Right lobe of liver (tissue), 6 donors: Measurements from ENCODE around the gene TDRD12. TPM values are rescaled to one million over a fixed set of nuclear protein-coding genes. Genes with fewer than 3 reads are reported as not detected.
"Not testable (repeated sequence)": the region's sequence is repeated elsewhere in the genome, so short reads cannot be mapped to it uniquely, and the experiment has no call there.

Source experiments
- ATAC-seq, 4 donors: fragments of 200-7000 bp; cut with Tn5 transposase; one replicate each; pipeline ENCODE4 v1.9.1; 2020; ENCODE audit warnings: mild to moderate bottlenecking in 4 of 4, moderate library complexity in 4 of 4
- DNase-seq, 3 donors: peaks; one replicate each; pipeline ENCODE4 v3.0.0-alpha.2; 2020
- H3K27ac ChIP-seq, 3 donors: fragments of 200-600 bp; one replicate each; pipeline ENCODE4 v1.8.0; 2022
- H3K27me3 ChIP-seq, 2 donors: fragments of 200-600 bp; one replicate each; pipeline ENCODE4 v1.8.0; 2022
- H3K36me3 ChIP-seq, 4 donors: fragments of 200-600 bp; sonication (generic) in 1 of 4; one replicate each; pipeline versions ENCODE4 v1.5.1 to v1.8.0; 2017 to 2022; ENCODE audit warnings: control low read depth in 1 of 4
- H3K4me1 ChIP-seq, 4 donors: fragments of 200-600 bp; sonication (generic) in 1 of 4; one replicate each; pipeline versions ENCODE4 v1.5.1 to v1.8.0; 2017 to 2022; ENCODE audit warnings: control low read depth in 1 of 4
- H3K4me3 ChIP-seq, 3 donors: fragments of 200-600 bp; one replicate each; pipeline ENCODE4 v1.8.0; 2022
- H3K9me3 ChIP-seq, 4 donors: fragments of 200-600 bp; sonication (generic) in 1 of 4; one replicate each; pipeline versions ENCODE4 v1.5.1 to v1.8.0; 2017 to 2022; ENCODE audit warnings: control low read depth in 1 of 4
- POLR2A ChIP-seq: fragments of 450-650 bp; IDR thresholded peaks from one replicate; pipeline ENCODE4 v1.6.1; 2017; ENCODE audit warnings: antibody characterized with exemption, mild to moderate bottlenecking
- whole genome bisulfite sequencing: methylation state at CpG from one replicate; pipeline ENCODE4 v1.1.6; 2018; ENCODE audit warnings: low coverage, low lambda C conversion rate; ENCODE audit not compliant: insufficient coverage; ENCODE audit errors: missing lambda C conversion rate; 5-methylcytosine and 5-hydroxymethylcytosine counted together
- intact Hi-C, 2 donors: fragments of 100-400 bp; cut with DNase I; formaldehyde crosslinking; loops; one replicate each; pipeline versions ENCODE4 v1.11.2 to v1.14.1; 2022
- total RNA-seq, 6 experiments: library from RNA; depleted of rRNA in 2 of 6; stranded (reverse); fragments of >200 nt in 2 of 6; fragmentation: NEBNext Ultra II Directional in 3 of 6; extraction: Animal tissue kit (Norgen Biotek cat#: 25700) in 3 of 6; gene quantifications; one replicate each; pipeline versions ENCODE4 v1.1.0 to v1.2.4, GENCODE V29; 2016 to 2023
- TF ChIP-seq, protein P1 (sequence below), 4 donors: fragments of 200-600 bp in 3 of 4; fragments of 450-650 bp in 1 of 4; IDR thresholded peaks; one replicate each; pipeline versions ENCODE4 v1.5.1 to v1.8.0; 2016 to 2022; ENCODE audit warnings: antibody characterized with exemption in 4 of 4, mild to moderate bottlenecking in 2 of 4
- donor health status: DM: no; HTN: yes; CAD: no.
- donor health status: DM: no; HTN: no; CAD: no.
- donor health status: DM: no; HTN: no; CAD: no.
- donor health status: DM: no; HTN: yes; CAD: no.
- donor health status: DM: no; HTN: yes; CAD: no.

The TDRD12 gene
- total RNA-seq, 6 experiments from 2014 or later, result 0.17 TPM; not detected in 5

DNA sequence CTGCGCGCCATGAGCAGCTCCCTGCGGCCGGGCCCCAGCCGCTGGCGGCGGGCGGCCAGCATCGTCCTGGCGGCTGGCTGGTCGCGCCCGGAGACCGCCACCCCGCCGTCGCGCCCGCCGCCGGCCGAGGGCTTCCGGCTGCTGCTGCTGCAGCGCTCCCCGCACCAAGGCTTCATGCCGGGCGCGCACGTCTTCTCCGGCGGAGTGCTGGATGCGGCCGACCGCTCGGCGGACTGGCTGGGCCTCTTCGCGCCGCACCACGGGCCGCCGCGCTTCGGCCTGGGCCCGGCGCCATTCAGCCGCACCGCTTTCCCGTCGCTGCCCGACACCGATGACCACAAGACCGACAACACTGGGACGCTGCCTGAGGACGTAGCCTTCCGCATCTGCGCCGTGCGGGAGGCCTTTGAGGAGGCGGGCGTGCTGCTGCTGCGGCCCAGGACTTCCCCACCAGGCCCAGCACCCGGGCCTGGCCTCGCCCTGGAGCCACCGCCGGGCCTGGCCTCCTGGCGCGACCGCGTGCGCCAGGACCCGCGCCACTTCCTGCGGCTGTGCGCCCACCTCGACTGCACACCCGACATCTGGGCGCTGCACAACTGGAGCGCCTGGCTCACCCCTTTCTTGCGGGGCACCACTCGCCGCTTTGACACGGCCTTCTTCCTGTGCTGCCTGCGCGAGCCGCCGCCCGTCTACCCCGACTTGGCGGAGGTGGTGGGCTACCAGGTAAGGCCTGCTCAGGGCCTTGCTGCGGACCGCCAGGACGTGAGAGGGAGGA is 27.4 kb upstream of the TDRD12 start:
- H3K4me3 ChIP-seq, result peak overlapping the region; percentile 67 to 70 (median 68)
- H3K27ac ChIP-seq, result peak overlapping the region; percentile 65 to 80 (median 67)
- H3K27me3 ChIP-seq, result no peaks in the 10 kb centered on the region
- peaks cover 0 to 54% (median 17%) of the 10 kb centered on the region in 4 donors for H3K4me1 ChIP-seq
- TF ChIP-seq, protein P1, sequence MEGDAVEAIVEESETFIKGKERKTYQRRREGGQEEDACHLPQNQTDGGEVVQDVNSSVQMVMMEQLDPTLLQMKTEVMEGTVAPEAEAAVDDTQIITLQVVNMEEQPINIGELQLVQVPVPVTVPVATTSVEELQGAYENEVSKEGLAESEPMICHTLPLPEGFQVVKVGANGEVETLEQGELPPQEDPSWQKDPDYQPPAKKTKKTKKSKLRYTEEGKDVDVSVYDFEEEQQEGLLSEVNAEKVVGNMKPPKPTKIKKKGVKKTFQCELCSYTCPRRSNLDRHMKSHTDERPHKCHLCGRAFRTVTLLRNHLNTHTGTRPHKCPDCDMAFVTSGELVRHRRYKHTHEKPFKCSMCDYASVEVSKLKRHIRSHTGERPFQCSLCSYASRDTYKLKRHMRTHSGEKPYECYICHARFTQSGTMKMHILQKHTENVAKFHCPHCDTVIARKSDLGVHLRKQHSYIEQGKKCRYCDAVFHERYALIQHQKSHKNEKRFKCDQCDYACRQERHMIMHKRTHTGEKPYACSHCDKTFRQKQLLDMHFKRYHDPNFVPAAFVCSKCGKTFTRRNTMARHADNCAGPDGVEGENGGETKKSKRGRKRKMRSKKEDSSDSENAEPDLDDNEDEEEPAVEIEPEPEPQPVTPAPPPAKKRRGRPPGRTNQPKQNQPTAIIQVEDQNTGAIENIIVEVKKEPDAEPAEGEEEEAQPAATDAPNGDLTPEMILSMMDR (IDR thresholded peaks at IDR 0.05), result no peak
- peak; percentile 31 for TF ChIP-seq POLR2A
- no peaks in the 10 kb centered on the region for H3K36me3 ChIP-seq
- WGBS, result 5% methylated on average over 29 of the region's 93 CpGs
- intact Hi-C loops, result no loop called here
- no peaks in the 10 kb centered on the region for H3K9me3 ChIP-seq
- DNase-seq, result peak; percentile 63 to 74 (median 72)
- peak; percentile 57 to 71 (median 67) for ATAC-seq

DNA sequence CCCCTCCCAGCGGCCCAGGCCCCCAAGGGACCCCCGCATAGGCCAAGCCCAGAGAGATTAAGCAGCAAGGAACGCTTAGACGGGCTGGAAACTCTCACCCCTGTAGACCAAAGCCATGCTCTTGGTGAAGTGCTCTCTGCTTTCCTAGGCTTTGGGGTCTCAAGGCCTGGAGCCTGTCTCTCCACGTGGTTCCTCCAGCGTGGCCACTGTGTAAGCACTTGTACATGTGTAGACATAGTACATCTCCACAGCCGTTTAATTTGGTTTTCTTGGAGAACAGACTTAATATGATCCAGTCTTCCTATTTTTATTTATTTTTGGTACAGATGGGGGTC is 26.9 kb upstream of the TDRD12 start:
- Histone ChIP-seq H3K27me3 (no peaks in the 10 kb centered on the region), H3K27ac (peak overlapping the region in 2 of 3 donors; percentile 65 to 80), H3K36me3 (no peaks in the 10 kb centered on the region), H3K9me3 (no peaks in the 10 kb centered on the region), H3K4me1 (peaks cover 0 to 58% (median 19%) of the 10 kb centered on the region in 4 donors), H3K4me3 (peak overlapping the region; percentile 67 to 70 (median 68))
- ATAC-seq, result no peak
- TF ChIP-seq POLR2A, result no peak
- TF ChIP-seq, protein P1 (IDR thresholded peaks at IDR 0.05), result no peak
- DNase-seq, result no peak
- intact Hi-C loops, result no loop called here
- no CpG with 5 or more reads among the region's 7 CpGs for WGBS

DNA sequence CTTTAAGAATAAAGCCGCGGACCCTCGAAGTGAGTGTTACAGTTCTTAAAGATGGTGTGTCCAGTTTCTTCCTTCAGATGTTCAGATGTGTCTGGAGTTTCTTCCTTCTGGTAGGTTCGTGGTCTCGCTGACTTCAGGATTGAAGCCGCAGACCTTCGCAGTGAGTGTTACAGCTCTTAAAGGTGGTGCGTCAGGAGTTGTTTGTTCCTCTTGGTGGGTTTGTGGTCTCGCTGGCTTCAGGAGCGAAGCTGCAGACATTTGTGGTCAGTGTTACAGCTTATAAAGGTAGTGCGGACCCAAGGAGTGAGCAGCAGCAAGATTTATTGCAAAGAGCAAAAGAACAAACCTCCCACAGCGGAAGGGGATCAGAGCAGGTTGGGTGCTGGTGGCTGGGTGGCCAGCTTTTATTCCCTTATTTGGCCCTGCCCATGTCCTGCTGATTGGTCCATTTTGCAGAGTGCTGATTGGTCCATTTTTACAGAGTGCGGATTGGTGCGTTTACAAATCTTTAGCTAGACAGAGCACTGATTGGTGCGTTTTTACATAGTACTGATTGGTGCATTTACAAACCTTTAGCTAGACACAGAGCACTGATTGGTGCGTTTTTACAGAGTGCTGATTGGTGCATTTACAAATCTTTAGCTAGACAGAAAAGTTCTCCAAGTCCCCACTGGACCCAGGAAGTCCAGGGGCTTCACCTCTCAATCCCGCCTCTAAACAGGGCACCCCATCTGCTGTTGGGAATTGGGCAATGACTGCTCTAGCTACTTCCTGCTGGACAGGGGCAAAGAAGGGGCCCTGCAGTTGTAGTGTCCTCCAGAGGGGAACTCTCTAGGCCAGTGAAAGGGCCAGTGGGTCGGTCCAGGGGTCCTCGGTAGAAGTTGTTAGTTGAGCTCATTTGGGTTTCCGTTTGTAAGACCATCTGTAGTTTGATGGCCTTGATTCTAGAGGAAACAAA is 26.1 kb upstream of the TDRD12 start:
- H3K27me3 ChIP-seq, DNase-seq, intact Hi-C loops, H3K9me3 ChIP-seq, ATAC-seq, H3K36me3 ChIP-seq: not testable (repeated sequence)
- Histone ChIP-seq H3K4me3 (peak overlapping the region; percentile 67 to 70 (median 68)), H3K27ac (peak overlapping the region in 1 of 3 donors; percentile 18), H3K4me1 (peaks cover 0 to 58% (median 19%) of the 10 kb centered on the region in 4 donors)
- WGBS, result 67% methylated on average over 9 of the region's 20 CpGs

DNA sequence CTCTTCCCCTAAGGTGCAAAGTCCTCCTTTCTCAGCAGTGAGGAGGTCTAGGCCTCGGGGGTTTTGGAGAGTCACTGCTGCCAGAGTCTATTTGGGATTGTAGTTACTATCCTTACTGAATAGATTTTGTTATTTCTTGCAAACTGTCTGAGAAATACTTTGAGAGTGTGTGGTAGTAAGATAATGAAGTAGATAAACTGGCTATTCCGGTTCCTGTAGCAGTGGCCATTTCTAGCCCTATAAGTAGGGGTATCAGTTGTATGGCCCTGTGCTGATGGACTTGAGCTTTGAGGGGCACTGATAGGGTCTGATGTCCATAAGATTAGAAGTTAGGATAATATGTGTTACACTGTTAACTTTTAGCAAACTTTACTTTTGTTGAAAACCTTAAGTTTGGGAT is 25.3 kb upstream of the TDRD12 start:
- intact Hi-C loops, H3K36me3 ChIP-seq, ATAC-seq, DNase-seq, H3K9me3 ChIP-seq, H3K27me3 ChIP-seq, H3K4me3 ChIP-seq: not testable (repeated sequence)
- Histone ChIP-seq H3K4me1 (peaks cover 0 to 58% (median 19%) of the 10 kb centered on the region in 4 donors), H3K27ac (peak overlapping the region in 1 of 3 donors; percentile 18)
- WGBS, result 37% methylated on average over 2 of the region's 2 CpGs

DNA sequence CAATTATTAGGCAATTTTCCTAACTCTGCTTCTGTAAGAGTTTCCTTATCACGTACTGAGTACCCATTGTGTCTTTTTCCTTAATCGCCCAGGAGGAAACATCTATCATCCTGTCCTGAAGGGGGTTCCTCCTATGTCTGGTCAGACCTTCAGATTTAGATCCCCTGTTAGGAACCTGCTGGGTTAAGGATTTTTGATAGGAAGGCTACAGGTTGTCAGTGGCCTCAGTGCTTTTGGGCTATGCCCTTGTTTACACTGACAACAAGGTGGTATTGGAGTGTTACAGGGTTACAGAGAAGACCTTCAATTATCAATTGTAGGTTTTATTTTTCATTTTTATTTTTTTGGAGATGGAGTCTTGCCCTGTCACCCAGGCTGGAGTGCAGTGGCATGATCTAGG is 24.7 kb upstream of the TDRD12 start:
- H3K9me3 ChIP-seq, H3K4me3 ChIP-seq, ATAC-seq, H3K27ac ChIP-seq, DNase-seq, H3K36me3 ChIP-seq, intact Hi-C loops, H3K27me3 ChIP-seq: not testable (repeated sequence)
- peaks cover 0 to 58% (median 19%) of the 10 kb centered on the region in 4 donors for H3K4me1 ChIP-seq
- WGBS, result 26% methylated on average over 2 of the region's 2 CpGs

DNA sequence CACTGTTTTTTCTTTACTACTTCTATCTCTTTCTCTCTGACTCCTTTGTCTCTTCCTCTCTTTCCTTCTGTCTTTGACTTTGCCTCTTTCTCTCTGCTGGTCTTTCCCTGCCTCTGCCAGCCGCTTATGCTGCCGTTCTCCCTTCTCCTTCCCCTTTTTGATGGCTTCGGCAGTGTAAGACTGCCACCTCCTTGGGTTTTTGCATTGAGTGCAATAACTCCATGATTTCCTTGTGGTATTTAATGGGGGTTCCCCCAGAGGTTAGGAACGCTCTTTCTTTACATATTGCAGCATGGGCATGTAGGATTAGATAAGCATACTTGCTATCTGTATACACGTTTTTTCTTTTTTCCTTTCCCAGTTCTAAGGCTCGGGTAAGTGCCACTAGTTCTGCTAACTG is 24.1 kb upstream of the TDRD12 start:
- H3K9me3 ChIP-seq, H3K4me3 ChIP-seq, H3K27ac ChIP-seq, ATAC-seq, intact Hi-C loops, H3K36me3 ChIP-seq, DNase-seq, H3K27me3 ChIP-seq: not testable (repeated sequence)
- H3K4me1 ChIP-seq, result peaks cover 0 to 58% (median 19%) of the 10 kb centered on the region in 4 donors
- 78% methylated on average over 6 of the region's 6 CpGs for WGBS

DNA sequence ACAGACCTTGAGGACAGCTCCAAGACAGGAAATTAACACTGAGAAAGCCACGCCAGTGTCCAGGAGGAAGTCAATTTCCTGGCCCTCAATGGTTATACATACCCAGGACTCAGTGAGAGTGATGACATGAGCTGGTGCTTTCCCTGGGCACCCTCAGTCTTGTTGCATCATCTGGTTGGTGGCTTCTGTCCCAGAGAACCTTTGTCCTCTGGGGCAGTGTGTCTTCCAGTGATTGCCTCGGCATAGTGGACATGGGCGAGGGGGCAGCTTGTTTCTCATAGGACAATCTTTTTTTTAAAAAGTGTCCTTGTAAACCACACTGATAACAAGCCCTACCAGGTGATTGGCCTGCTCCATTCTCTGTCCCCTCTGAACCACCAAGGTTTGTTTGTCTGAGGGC is 22.8 kb upstream of the TDRD12 start:
- Histone ChIP-seq H3K27ac (peak overlapping the region in 2 of 3 donors; percentile 21 to 27), H3K4me1 (peaks cover 0 to 52% (median 16%) of the 10 kb centered on the region in 4 donors)
- intact Hi-C loops, H3K36me3 ChIP-seq, H3K4me3 ChIP-seq, H3K9me3 ChIP-seq, H3K27me3 ChIP-seq: not testable (repeated sequence)
- WGBS, result 6% methylated on average over 2 of the region's 3 CpGs
- ATAC-seq (peak; percentile 63 to 81 (median 74)), DNase-seq (peak; percentile 54 to 89 (median 74))

DNA sequence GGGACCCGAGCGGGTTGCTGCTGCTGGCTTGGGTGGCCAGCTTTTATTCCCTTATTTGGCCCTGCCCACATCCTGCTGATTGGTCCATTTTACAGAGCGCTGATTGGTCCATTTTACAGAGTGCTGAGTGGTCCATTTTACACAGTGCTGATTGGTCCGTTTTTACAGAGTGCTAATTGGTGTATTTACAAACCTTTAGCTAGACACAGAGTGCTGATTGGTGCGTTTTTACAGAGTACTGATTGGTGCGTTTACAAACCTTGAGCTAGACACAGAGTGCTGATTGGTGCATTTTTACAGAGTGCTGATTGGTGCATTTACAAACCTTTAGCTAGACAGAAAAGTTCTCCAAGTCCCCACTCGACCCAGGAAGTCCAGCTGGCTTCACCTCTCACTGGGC is 19.4 kb upstream of the TDRD12 start:
- intact Hi-C loops, H3K27ac ChIP-seq, ATAC-seq, DNase-seq, H3K27me3 ChIP-seq, H3K4me3 ChIP-seq, H3K36me3 ChIP-seq: not testable (repeated sequence)
- Histone ChIP-seq H3K4me1 (peaks cover 0 to 24% (median 11%) of the 10 kb centered on the region in 4 donors), H3K9me3 (peaks cover 0 to 11% (median 1%) of the 10 kb centered on the region in 4 donors)
- WGBS, result 93% methylated on average over 7 of the region's 7 CpGs
